ENCODE measurements around the gene CDS1.
A peak's percentile ranks its signal among the peaks of the same experiment; 100 is the strongest.
"Not testable (repeated sequence)": the region's sequence is repeated elsewhere in the genome, so short reads cannot be mapped to it uniquely, and the experiment has no call there.

CDS1 gene

DNA sequence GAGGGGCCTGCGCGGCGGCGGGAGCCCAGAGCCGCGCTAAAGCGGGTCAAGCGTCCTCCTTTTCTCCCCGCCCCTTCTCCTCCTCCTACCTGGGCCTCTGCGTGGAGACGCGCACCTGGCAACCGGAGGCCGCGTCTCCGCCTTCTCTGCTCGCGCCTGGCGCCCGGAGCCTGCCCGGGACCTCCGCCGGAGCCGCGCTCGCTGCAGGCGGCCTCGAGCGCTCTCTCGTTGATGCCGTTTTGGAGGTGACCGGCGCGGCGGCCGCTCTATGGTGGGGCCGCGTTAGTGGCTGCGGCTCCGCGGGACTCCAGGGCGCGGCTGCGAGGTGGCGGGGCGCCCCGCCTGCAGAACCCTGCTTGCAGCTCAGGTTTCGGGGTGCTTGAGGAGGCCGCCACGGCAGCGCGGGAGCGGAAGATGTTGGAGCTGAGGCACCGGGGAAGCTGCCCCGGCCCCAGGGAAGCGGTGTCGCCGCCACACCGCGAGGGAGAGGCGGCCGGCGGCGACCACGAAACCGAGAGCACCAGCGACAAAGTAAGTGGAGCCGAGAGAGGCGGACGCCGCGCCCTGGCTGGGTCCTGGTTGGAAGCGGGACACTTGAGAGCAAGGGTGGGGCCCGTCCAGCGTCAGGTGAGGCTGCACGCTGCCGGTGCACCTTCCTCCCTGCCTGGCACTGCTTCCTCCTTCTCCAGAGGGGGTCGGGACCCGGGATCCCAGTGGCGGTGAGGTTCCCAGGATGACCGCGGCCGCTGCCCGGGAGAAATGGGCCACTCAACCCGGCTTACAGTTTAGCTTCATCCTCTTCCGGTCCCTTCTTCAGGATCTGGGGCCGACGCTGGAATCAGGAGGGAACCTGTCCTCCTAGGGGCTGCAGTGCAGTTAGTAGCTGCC, at the start of gene CDS1:
CDS1 (plus strand) TSS at position 140 of the 888 bp plus-strand sequence; CDS start at position 415, 275 bp downstream.
- no peak for DNase-seq (ENCODE audit: low read depth in 1 of 2, low spot score in 1 of 2)

DNA sequence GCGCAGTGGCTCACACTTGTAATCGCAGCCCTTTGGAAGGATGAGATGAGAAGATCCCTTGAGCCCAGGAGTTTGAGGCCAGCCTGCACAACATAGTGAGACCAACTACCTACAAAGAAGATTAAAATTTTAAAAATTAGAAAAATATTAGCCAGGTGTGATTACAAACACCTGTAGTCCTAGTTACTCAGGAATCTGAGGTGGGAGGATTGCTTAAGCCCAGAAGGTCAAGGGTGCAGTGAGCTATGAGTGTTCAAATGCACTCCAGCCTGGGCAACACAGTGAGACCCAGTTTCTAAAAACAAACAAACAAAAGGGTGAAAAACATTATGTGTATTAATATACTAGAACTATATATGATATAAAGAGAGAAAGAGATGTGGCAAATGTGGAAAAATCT, 47.0 kb upstream of the CDS1 start:
- no peak for DNase-seq (ENCODE audit: low read depth in 1 of 2, low spot score in 1 of 2)

DNA sequence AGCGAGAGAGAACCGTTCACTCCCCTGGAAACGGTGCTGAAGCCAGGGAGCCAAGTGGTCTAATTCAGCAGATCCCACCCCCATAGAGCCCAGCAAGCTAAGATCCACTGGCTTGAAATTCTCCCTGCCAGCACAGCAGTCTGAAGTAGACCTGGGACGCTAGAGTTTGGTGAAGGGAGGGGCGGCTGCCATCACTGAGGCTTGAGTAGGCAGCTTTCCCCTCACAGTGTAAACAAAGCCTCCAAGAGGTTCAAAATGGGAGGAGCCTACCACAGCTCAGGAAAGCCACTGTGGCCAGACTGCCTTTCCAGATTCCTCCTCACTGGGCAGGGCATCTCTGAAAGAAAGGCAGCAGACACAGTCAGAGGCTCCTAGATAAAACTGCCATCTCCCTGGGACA, 37.8 kb upstream of the CDS1 start:
- no peak for DNase-seq (ENCODE audit: low read depth in 1 of 2, low spot score in 1 of 2)

DNA sequence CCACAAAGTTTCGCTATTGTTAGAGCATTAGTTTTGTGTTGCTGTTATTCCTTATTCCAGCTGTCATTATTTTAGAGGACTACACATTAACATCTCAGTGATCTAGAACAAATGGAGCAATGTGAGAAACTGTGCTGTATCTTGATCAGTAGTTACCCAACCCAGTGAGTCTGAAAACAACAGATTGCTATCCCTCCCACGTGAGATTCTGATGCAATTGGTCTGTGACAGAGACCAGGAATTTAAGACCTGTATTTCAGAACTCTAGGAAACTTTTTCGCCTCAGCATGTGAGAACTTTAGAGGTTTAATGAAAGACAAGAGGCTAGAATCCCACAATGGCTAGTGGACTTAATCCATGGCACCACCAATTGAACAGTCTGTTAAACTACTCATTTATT, 35.7 kb upstream of the CDS1 start:
- DNase-seq (ENCODE audit: low read depth in 1 of 2, low spot score in 1 of 2), result no peak

DNA sequence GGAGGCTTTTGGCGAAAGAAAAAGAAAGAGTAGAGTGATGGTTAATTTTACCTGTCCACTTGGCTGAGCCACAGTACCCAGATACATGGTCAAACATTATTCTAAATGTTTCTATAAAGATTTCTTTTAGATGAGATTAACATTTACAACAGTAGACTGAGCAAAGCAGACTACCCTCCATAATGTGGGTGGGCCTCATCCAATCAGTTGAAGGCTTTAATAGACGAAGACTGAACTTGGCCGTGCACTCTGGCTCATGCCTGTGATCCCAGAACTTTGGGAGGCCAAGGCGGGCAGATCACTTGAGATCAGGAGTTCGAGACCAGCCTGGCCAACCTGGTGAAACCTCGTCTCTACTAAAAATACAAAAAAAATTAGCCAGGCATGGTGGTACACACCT, 33.7 kb upstream of the CDS1 start:
- DNase-seq (ENCODE audit: low read depth in 1 of 2, low spot score in 1 of 2), result not testable (repeated sequence)

DNA sequence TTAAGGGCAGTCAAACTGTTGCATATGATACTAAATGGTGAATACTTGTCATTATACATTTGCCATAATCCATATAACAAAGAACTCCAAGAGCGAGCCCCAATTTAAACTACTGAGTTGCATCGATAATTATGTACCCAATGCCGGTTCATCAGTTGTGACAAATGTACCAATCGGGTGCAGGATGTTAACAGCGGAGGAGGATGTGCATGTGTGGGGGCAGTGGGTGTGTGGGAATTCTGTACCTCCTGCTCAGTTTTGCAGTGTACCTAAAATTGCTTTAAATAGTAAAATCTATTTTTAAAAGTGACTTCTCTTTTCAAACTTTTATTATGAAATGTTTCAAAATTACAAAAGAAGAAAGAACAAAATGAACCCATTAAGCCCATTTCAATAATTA, 20.8 kb upstream of the CDS1 start:
- DNase-seq (ENCODE audit: low read depth in 1 of 2, low spot score in 1 of 2), result no peak

DNA sequence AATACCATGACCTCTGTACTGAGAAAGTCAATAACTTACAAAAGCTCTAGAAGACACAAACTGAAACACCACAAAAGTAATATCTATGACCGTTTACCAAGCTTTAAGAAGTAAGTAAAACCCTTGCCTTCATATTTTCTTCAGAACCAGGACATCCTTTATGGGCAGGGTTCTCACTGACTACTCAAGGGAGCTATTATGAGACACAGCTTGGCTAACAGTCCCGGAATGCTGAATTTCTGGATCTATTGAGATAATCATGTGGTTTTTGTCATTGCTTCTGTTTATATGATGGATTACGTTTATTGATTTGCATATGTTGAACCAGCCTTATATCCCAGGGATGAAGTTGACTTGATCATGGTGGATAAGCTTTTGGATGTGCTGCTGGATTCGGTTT, 19.9 kb upstream of the CDS1 start:
- DNase-seq (ENCODE audit: low read depth in 1 of 2, low spot score in 1 of 2), result no peak

DNA sequence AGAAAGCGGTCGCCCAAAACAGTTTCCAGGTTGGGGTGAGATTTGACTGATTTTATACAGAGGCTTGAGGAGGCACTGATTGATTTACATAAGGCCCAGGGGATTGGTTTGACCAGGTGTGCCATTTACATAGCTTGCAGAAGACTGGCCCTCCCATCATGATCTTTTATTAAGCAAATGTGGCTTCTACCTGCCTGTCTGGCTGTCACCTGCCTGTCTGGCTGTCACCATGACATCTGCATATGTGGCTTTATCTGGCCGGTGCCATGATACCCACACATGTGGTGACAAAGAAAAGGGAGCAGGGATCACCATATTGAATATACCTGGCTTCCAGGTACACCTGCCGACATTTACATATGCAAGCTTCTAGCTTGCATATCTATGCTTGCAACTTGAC, 17.0 kb upstream of the CDS1 start:
- DNase-seq (ENCODE audit: low read depth in 1 of 2, low spot score in 1 of 2), result no peak

DNA sequence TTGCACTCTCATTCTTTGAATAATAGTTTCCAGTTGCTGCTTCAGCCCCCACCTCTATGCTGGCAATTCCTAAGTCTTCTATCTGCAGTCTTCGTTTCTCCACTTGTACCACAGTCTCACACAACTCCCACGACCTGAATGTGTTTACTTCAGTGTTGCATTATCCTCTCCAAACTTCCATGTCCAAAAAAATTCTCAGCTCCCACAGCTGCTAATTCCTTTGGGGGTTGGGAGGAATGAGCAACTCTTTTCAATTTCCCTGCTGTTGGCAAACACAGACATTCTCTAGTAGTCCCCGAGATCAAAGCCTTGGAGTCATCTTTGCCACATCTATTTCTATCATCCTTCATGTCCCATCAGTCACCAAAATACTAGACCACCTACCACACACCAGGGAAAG, 14.4 kb upstream of the CDS1 start:
- no peak for DNase-seq (ENCODE audit: low read depth in 1 of 2, low spot score in 1 of 2)

DNA sequence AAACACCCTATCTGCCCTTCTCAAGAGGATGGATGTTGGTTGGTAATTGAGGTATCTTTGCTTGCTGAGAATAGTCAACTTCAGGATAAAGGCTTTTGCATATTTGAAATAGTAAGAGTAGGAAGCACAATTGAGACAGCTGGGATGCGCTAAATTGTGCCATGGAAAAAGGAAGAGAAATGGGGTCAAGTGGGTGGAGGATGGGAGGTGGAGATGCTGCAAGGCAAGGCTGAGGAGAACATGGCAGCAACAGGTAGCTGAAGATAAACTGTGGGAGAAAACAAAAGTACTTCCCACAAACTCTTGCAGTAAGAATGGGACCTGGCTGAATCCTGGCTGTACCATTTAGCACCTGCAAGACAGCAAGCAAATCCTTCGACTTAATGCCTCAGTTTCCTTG, 13.9 kb upstream of the CDS1 start:
- no peak for DNase-seq (ENCODE audit: low read depth in 1 of 2, low spot score in 1 of 2)

DNA sequence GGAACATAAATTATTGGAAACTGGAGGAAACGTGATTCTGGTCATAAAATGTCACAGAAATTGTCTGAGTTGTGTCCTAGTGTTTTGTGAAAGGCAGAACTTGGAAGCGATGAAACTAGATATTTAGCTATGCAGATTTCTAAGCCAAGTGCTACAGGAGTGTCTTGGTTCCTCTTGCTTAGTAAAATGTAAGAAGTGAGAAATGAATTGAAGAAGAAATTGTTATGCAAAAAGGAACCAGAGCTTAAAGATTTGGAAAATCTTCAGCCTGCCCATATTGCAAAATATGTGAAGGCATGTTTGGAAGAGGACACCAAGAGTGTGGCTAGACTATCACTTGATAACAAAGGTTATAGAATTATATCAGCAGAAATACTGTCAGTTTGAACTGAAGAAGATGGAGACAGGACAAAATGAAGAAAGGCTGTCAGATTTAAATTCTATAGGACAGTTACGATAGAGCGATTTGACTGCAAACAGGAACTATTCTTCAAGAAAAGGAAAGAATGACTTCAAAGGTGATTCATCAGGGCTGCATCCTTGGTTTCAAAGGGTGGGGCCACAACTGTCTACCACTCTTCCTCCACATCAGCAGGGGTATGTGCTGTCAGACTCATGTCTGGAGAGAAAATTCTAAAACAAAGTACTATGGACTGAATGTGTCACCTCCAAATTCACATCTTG, 9.4 kb upstream of the CDS1 start:
- DNase-seq (ENCODE audit: low read depth in 1 of 2, low spot score in 1 of 2), result no peak

DNA sequence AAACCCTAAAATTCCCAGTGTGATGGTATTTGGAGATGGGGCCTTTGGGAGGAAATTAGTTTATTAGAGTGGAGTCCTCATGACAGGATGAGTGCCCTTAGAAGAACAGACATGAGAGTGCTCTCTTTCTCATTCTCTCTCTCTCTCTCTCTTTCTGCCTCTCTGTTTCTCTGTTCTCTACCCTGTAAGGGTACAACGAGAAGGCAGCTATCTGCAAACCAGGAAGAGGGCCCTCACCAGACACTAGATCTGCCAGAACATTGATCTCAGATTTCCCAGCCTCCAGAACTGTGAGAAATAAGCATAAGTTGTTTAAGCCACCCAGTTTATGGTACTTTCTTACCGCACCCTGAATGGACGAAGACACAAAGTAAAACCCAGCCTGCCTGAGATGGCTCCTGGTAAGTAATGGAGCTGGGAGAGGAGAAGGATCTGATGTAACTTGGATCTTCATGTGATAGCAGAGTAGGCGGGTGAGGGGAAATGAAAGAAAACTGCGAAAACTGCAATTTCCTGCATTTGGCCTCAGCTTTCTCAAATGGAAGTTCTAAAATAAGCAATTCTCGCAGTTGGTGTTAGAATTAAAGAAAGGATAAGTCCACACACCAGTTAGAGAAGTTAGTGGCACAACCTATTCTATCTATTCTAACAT, 8.7 kb upstream of the CDS1 start:
- no peak for DNase-seq (ENCODE audit: low read depth in 1 of 2, low spot score in 1 of 2)

DNA sequence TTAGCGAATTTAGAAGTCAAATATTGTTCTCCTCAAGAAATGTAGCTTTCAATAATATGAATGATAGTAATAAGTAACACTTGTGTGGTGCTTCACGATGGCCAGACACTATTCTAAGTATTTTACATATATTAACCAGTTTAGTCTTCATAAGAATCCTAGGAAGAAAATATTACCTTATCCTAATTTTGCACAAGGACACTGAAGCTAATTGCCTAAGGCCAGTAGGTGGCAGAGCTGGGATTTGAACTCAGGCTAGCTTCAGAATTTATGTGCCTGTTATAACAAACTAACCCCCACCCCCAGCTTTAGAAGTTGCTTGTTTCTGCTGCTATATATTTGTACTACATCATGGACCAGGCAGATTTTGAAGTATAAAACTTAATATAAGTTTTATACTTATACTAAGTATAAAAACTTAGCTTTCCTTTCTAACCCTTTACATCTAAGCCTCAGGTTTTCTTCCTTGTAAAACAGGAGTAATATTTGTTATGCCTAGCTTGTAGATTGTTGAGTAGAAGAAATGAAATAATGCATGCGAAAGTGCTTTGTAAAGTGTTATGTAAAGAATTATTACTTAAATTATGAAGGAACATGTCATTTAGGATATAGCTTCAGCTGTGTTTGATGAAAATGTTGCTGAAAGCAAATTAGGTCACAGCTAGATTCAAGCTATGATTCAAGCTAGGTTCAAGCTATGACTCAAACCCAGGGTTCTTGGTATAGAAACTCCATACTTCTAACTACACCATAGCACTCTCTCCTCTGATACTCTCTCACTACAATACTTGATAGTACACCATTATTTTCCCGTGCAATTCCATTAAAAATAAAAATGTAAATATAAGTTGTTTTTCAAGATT, 4.2 kb upstream of the CDS1 start:
- DNase-seq (ENCODE audit: low read depth in 1 of 2, low spot score in 1 of 2), result no peak

DNA sequence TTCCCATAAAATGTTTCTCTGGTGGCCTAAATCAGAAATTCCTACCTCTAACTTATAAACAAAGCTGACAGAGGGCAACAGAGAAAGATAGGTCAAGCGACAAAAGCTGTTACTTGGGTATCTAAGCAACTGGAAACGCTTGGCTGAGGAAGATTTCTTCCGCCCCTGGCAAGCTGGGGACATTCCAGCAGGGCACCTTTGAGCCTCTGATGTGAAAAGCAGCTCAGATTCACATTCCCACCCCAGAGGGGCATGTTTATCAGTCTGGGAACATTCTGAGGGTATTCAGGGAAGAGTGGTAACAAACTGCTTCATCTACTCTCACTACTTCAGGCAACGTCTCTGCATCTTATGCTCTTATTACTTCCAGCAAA, 3.5 kb upstream of the CDS1 start:
- no peak for DNase-seq (ENCODE audit: low read depth in 1 of 2, low spot score in 1 of 2)

DNA sequence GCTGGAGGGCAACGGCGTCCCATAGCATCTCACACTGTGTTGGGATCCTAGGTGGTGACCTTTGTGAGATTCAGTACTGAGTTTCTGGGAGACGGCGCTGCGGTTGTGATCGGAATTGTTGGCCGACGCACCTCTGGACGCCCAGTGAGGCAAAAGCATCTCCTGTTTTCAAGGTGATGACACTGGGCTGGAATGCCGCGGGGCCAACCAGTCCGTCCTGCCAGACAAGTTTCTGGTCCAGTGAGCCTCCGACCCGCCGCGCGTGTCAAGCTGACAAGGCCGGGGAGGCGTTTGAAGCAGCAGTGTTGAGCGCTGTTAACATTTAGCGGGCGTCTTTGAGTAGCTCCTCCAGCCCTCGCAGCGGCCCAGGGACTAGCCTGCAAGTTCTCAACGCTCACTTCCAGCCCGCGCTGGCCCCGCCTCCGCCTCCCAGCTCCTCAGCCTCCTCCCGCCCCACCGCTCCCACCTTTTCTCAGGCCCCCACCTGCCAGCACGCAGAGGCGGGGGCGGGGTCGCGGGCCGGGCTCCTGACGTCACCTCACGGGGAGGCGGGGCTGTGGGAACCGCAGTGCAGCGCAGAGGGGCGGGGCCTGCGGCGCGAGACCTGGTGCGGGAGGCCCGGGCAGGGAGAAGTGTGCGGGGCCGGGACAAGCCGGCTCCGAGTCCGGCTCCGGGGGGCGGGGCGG, 482 bp upstream of the CDS1 start:
- peak; percentile 67 to 79 for DNase-seq (ENCODE audit: low read depth in 1 of 2, low spot score in 1 of 2)

DNA sequence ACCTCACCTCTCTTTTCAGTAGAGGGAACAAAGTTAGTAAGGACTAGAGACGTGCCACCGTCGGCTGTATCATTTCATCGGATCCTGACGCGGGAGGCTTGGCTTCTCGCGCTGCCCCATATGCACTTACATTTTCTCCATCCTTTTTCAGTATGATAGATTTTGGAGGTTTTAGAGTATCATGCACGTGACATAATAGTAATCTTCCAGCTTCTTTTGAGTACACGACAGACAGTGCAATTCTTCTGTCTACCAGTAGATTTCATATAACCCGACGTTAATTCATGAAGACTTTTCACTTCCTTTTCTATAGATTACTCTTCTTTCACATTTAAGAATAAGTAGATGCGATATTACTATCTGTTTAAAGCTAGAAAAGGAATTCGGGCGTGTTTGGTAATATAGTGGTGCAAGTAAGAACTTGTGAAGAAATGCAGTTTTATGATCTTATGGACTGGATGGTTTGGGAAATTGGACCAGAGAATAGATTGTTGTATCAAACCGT, 1.0 kb downstream of the CDS1 start:
- DNase-seq (ENCODE audit: low read depth in 1 of 2, low spot score in 1 of 2), result no peak

DNA sequence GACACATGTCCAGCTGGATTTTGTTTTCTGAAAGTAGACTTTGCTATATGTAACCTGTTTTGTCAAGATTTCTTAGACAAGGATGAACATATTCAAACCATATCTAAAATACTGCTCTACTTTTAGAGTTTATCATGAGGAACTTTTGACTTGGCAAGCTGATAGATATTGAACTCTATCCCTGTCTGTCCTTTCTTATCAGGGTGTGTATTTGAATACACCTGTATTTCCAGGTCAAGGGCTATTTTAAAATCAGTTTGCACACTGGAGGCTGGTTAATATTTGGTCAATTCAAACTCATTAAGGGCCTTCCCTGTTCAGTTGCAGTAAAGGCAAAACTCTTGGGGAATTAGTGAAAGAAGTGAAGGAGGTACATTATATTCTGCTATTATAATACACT, 2.3 kb downstream of the CDS1 start:
- no peak for DNase-seq (ENCODE audit: low read depth in 1 of 2, low spot score in 1 of 2)

DNA sequence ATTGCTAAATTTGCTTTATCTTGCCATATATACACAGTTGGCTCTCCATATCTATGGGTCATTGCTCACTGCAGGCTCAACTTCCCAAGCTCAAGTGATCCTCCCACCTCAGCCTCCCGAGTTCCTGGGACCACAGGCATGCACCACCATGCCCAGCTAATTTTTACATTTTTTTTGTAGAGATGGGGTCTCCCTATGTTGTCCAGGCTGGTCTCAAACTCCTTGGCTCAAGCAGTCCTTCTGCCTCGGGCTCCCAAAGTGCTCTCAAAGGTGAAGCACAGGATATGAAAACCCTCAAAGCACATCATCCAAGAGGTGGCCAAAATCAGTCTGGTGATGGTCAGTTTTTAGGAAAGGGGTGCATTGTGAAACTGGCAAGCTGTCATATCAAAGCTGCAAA, 11.8 kb downstream of the CDS1 start:
- DNase-seq (ENCODE audit: low read depth in 1 of 2, low spot score in 1 of 2), result no peak

DNA sequence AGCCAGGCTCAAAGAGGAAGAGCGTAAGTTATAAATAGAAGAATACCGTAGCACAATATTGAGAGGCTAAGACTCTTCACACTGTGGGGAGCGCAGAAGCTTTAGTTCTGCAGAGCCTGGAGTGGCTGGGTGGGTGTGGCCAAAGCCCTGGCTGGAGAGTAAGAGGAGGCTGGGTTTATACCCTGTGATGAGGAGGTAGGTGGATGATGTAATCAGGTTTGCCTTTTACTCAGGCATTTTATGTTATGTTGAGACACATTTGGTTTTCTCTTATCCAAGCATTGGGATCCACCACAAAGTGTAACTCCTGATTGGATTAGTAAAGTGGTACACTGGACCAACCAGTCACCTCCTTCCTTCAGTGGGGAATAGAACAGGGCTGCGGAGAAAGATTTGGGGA, 13.9 kb downstream of the CDS1 start:
- no peak for DNase-seq (ENCODE audit: low read depth in 1 of 2, low spot score in 1 of 2)

DNA sequence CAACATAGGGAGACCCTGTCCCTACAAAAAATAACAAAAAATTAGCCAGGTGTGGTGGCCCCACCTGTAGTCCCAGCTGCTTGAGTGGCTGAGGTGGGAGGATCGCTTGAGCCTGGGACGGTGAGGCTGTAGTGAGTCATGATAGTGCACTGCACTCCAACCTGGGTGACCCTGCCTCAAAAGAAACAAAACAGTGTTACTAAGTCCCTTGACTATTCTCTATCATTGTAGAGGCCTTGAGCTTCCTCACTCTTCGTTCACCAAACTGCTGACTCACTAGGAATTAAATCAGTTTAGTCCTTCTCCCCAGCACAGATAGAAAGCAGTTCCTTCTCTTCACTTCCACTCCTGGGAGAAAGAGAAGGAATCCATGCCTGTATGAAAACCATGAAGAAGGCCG, 14.5 kb downstream of the CDS1 start:
- no peak for DNase-seq (ENCODE audit: low read depth in 1 of 2, low spot score in 1 of 2)

DNA sequence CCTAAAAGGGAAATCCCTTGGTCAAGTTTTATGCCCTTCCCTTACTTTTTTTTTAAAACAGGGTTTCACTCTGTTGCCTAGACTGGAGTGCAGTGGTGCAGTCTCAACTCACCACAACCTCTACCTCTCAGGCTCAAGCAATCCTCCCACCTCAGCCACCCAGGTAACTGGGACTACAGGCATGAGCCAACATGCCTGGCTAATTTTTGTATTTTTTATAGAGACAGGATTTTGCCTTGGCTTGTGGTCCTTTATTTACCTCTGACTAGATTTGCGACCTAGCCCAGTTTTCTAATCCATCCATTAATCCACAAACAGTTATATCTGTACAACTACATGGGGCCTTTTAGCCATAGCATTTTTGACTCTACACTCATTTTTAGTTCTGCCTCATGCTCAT, 23.7 kb downstream of the CDS1 start:
- DNase-seq (ENCODE audit: low read depth in 1 of 2, low spot score in 1 of 2), result no peak
